Measurements from ENCODE around the gene PDIA2. TPM values are rescaled to one million over a fixed set of nuclear protein-coding genes. Genes with fewer than 3 reads are reported as not detected.

Gene PDIA2
- total RNA-seq, 1 donor from 2014 or later, result not detected

DNA sequence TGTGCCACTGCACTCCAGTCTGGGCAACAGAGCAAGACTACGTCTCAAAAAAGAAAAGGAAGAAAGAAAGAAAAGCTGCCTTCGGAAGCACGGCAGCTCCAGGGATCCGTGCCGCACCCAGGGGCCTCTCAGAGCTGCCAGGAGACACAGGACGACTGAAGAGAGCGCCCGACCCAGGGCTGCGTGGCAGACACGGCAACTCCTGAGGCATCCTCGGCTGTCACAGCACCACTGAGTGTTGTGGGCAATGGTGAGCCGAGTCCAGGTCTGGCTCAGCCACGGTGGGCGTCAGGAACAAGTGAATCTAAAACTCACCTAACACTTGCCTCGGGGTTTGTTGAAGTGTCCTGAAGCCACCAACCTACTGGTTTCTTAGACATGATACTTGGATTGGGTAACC is 28.8 kb downstream of the PDIA2 start:
- no peak for DNase-seq (ENCODE audit: low read depth)
- H3K4me3 ChIP-seq (ENCODE audit: low read depth, low read length), result no peak overlapping the region
- TF ChIP-seq, protein P1, sequence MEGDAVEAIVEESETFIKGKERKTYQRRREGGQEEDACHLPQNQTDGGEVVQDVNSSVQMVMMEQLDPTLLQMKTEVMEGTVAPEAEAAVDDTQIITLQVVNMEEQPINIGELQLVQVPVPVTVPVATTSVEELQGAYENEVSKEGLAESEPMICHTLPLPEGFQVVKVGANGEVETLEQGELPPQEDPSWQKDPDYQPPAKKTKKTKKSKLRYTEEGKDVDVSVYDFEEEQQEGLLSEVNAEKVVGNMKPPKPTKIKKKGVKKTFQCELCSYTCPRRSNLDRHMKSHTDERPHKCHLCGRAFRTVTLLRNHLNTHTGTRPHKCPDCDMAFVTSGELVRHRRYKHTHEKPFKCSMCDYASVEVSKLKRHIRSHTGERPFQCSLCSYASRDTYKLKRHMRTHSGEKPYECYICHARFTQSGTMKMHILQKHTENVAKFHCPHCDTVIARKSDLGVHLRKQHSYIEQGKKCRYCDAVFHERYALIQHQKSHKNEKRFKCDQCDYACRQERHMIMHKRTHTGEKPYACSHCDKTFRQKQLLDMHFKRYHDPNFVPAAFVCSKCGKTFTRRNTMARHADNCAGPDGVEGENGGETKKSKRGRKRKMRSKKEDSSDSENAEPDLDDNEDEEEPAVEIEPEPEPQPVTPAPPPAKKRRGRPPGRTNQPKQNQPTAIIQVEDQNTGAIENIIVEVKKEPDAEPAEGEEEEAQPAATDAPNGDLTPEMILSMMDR (conservative IDR thresholded peaks at IDR 0.05; ENCODE audit: low read depth, low read length), result no peak

- TF ChIP-seq, protein P1 (conservative IDR thresholded peaks at IDR 0.05; ENCODE audit: low read depth, low read length), result no peak
These were observed 31.4 kb downstream of the PDIA2 start for GRCh38 chr16:314351-314750.

GRCh38 chr16:314795-315299 is 31.9 kb downstream of the PDIA2 start:
- DNase-seq (ENCODE audit: low read depth), result no peak
- TF ChIP-seq, protein P1 (conservative IDR thresholded peaks at IDR 0.05; ENCODE audit: low read depth, low read length), result no peak
- no peak overlapping the region for H3K4me3 ChIP-seq (ENCODE audit: low read depth, low read length)

More at GRCh38 chr16:314351-314750, 31.4 kb downstream of the PDIA2 start:
- no peak for DNase-seq (ENCODE audit: low read depth)
- H3K4me3 ChIP-seq (ENCODE audit: low read depth, low read length), result no peak overlapping the region

- TF ChIP-seq, protein P1 (conservative IDR thresholded peaks at IDR 0.05; ENCODE audit: low read depth, low read length), result no peak
- no peak overlapping the region for H3K4me3 ChIP-seq (ENCODE audit: low read depth, low read length)
- no peak for DNase-seq (ENCODE audit: low read depth)
These were observed 33.9 kb downstream of the PDIA2 start for GRCh38 chr16:316741-317464.

DNA sequence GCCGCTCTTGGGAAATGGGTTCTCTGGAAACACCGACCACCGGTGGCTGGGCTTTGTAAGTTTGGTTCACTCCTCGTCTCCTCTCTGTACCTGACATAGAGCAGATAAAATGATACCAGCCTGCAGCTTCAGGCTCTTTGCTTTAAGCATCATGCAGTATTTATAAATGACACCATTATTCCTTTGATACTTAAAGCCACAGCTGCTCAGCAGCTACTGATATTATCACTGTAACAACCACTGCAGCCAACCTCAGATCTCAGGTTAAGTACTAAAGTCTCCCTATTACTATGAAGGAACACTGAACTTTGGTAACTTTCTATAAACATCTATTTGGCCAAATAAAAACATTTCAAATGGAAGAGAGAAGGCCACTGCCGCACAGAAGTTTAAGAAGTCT is 34.6 kb downstream of the PDIA2 start:
- no peak overlapping the region for H3K4me3 ChIP-seq (ENCODE audit: low read depth, low read length)
- DNase-seq (ENCODE audit: low read depth), result no peak
- TF ChIP-seq, protein P1 (conservative IDR thresholded peaks at IDR 0.05; ENCODE audit: low read depth, low read length), result no peak

- no peak overlapping the region for H3K4me3 ChIP-seq (ENCODE audit: low read depth, low read length)
- no peak for DNase-seq (ENCODE audit: low read depth)
- TF ChIP-seq, protein P1 (conservative IDR thresholded peaks at IDR 0.05; ENCODE audit: low read depth, low read length), result no peak
These were observed 35.7 kb downstream of the PDIA2 start for GRCh38 chr16:318628-319027.

DNA sequence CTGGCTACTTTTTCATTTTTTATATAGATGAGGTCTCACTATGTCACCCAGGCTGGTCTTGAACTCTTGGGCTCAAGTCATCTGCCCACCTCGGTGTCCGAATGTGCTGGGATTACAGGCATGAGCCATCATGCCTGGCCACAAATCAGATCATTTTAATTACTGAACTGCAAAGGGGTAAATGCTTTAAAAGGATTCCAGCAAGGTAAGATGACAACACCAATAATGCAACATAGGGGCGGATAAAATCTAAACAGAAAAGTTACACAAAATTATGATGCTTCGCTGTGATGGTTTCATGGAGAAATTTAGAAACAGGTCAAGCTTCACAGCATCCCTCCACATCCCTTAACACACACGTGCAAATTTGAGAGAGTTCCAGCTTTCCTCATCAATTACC is 37.2 kb downstream of the PDIA2 start:
- TF ChIP-seq, protein P1 (conservative IDR thresholded peaks at IDR 0.05; ENCODE audit: low read depth, low read length), result no peak
- no peak for DNase-seq (ENCODE audit: low read depth)
- H3K4me3 ChIP-seq (ENCODE audit: low read depth, low read length), result no peak overlapping the region
